Measurements from ENCODE around the gene LRRC23. TPM values are rescaled to one million over a fixed set of nuclear protein-coding genes. Genes with fewer than 3 reads are reported as not detected.
A peak's percentile ranks its signal among the peaks of the same experiment; 100 is the strongest.
"Not testable (repeated sequence)": the region's sequence is repeated elsewhere in the genome, so short reads cannot be mapped to it uniquely, and the experiment has no call there.

The LRRC23 gene
- total RNA-seq (5.7 TPM), polyA plus RNA-seq (ENCODE audit: insufficient read depth in 1 of 8, insufficient read length in 8 of 8, low replicate concordance in 1 of 8) (10 to 100 TPM in 5 of 8 donors, 1 to 10 TPM in 3; 6.8 to 13.7 (median 11.0) TPM)
- long read RNA-seq, donor 1, partial matches to known transcripts: 12 of 15 reads
- long read RNA-seq, donor 1, other reads (novel, unspliced or antisense): 0 of 15 reads
- long read RNA-seq, donor 2: 0 reads
- long read RNA-seq, donor 3, partial matches to known transcripts: 0 of 2 reads
- long read RNA-seq, donor 3, other reads (novel, unspliced or antisense): 0 of 2 reads
- long read RNA-seq, donor 4, partial matches to known transcripts: 0 of 1 reads
- long read RNA-seq, donor 4, other reads (novel, unspliced or antisense): 0 of 1 reads
- long read RNA-seq, donor 5, partial matches to known transcripts: 0 of 7 reads
- long read RNA-seq, donor 5, other reads (novel, unspliced or antisense): 0 of 7 reads
- long read RNA-seq, donor 6, partial matches to known transcripts: 0 of 2 reads
- long read RNA-seq, donor 6, other reads (novel, unspliced or antisense): 0 of 2 reads
- long read RNA-seq, donor 7: 0 reads
- long read RNA-seq, donor 8, partial matches to known transcripts: 0 of 1 reads
- long read RNA-seq, donor 8, other reads (novel, unspliced or antisense): 0 of 1 reads
- long read RNA-seq, donor 9, partial matches to known transcripts: 0 of 1 reads
- long read RNA-seq, donor 9, other reads (novel, unspliced or antisense): 0 of 1 reads
- long read RNA-seq, donor 10: 0 reads
- long read RNA-seq, donor 11, partial matches to known transcripts: 5 of 6 reads
- long read RNA-seq, donor 11, other reads (novel, unspliced or antisense): 0 of 6 reads

DNA sequence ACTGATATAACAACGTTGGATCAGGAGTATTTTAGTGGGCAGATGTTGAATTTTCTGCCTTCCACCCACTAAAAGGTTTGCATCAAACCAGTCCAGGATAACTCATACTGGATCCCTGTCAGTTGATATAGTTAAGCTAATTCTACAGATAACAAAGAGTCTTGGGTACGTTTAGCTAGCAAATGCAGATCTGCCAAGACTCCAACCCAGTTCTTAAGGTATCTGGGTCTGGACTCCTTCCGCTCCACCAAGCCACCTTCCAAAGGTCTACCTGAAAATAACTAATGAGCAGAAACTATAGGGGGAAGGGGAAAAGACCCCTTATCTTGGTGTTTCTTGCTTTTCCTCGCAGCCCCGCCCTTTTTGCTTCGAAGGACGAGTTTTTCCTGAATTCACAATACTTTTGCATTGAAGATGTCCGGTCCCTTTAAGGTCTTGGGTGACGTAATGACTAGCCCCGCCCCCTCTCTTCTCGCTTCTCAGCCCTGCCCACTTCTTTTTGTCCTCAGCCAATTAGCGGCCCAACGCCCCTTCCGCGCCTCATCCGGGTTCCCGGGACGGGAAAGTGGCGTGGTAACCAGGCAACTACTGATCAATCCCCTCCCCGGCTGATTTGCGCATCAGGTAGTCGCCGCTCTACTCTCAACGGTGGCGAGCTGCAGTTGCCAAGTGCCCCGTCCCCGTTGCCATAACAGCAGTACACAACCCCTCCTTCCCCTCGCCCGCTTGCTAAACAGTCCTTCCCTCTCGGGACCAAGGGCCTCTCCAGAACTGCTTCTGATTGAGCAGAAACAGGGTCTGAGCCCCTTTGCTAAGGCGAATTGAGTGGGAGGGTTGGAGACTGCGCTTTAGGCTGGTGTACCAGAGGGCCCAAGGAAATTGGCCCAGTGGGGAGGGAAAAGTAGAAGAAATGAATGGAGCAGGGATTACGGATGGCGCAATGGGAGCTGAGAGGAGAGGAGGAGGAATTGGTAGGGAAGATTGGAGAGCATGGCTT is at the start of gene LRRC23:
LRRC23 (plus strand) TSS at position 543 of the 997 bp plus-strand sequence. CDS start 812 bp downstream, outside the sequence.
- Histone ChIP-seq H3K27ac (ENCODE audit: low read length) (peak within 1 kb of the TSS; percentile 89), H3K27me3 (ENCODE audit: control insufficient read depth, insufficient read depth, low read length) (no peaks in the 10 kb centered on the region), H3K4me3 (ENCODE audit: low read length) (peak within 1 kb of the TSS; percentile 73), H3K9me3 (replicated peaks; ENCODE audit: control insufficient read depth, low read depth, low read length) (no peaks in the 10 kb centered on the region), H3K4me1 (ENCODE audit: control insufficient read depth, insufficient read depth, low read length) (peaks cover 13% of the 10 kb centered on the region), H3K36me3 (ENCODE audit: control insufficient read depth, insufficient read depth, low read length) (peaks cover 6% of the 10 kb centered on the region)
- peak; percentile 99 for DNase-seq
- WGBS (ENCODE audit: insufficient coverage): 1% methylated on average over 25 of the region's 34 CpGs

DNA sequence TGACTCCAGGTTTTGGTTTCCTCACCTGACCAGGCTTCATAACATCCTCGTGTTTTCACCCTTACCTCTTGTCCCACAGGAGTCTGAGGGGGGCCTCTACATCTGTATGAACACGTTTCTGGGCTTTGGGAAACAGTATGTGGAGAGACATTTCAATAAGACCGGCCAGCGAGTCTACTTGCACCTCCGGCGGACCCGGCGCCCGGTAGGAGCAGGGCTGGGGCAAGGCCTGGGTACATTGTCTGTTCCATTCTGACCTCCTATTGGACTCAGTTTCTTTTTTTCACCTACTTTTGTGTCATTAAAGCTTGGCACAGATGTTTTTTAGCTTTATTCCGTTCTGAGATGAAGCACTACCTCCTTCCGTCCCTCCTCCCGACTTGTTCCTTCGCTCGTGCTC is 49.3 kb upstream of the LRRC23 start:
- H3K9me3 ChIP-seq (replicated peaks; ENCODE audit: control insufficient read depth, low read depth, low read length): no peaks in the 10 kb centered on the region
- peaks cover 24% of the 10 kb centered on the region for H3K4me1 ChIP-seq (ENCODE audit: control insufficient read depth, insufficient read depth, low read length)
- H3K36me3 ChIP-seq (ENCODE audit: control insufficient read depth, insufficient read depth, low read length): peaks cover 65% of the 10 kb centered on the region
- WGBS (ENCODE audit: insufficient coverage): 87% methylated on average over 12 of the region's 14 CpGs
- no peak for DNase-seq
- H3K4me3 ChIP-seq (ENCODE audit: low read length): no peak overlapping the region
- H3K27ac ChIP-seq (ENCODE audit: low read length): no peak overlapping the region
- no peaks in the 10 kb centered on the region for H3K27me3 ChIP-seq (ENCODE audit: control insufficient read depth, insufficient read depth, low read length)

- Histone ChIP-seq H3K36me3 (ENCODE audit: control insufficient read depth, insufficient read depth, low read length) (peaks cover 90% of the 10 kb centered on the region), H3K9me3 (replicated peaks; ENCODE audit: control insufficient read depth, low read depth, low read length) (no peaks in the 10 kb centered on the region), H3K27me3 (ENCODE audit: control insufficient read depth, insufficient read depth, low read length) (no peaks in the 10 kb centered on the region), H3K4me3 (ENCODE audit: low read length) (no peak overlapping the region), H3K4me1 (ENCODE audit: control insufficient read depth, insufficient read depth, low read length) (peaks cover 10% of the 10 kb centered on the region), H3K27ac (ENCODE audit: low read length) (peak overlapping the region; percentile 75)
- WGBS (ENCODE audit: insufficient coverage): 100% methylated on average over 1 of the region's 2 CpGs
- peak; percentile 50 for DNase-seq
Measured at GRCh38 chr12:6858799-6859198, 45.8 kb upstream of the LRRC23 start.

DNA sequence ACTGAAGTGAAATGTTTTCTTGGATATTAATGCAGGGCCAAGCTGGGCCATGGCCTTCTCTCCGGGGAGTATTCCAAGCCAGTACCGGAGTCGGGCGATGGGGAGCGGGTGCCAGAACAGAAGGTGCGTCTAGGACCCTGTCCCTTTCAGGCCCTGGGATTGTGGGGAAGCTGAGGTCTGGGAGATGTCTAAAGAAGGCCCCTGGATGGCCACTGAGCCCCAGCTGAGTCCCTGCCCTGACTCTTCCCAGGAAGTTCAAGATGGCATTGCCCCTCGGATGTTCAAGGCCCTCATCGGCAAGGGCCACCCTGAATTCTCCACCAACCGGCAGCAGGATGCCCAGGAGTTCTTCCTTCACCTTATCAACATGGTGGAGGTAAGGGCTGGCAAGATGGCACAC is 44.5 kb upstream of the LRRC23 start:
- H3K27ac ChIP-seq (ENCODE audit: low read length): no peak overlapping the region
- no peak overlapping the region for H3K4me3 ChIP-seq (ENCODE audit: low read length)
- peaks cover 10% of the 10 kb centered on the region for H3K4me1 ChIP-seq (ENCODE audit: control insufficient read depth, insufficient read depth, low read length)
- peaks cover 94% of the 10 kb centered on the region for H3K36me3 ChIP-seq (ENCODE audit: control insufficient read depth, insufficient read depth, low read length)
- H3K9me3 ChIP-seq (replicated peaks; ENCODE audit: control insufficient read depth, low read depth, low read length): no peaks in the 10 kb centered on the region
- no peaks in the 10 kb centered on the region for H3K27me3 ChIP-seq (ENCODE audit: control insufficient read depth, insufficient read depth, low read length)
- WGBS (ENCODE audit: insufficient coverage): 90% methylated on average over 7 of the region's 9 CpGs
- DNase-seq: no peak

- H3K27me3 ChIP-seq (ENCODE audit: control insufficient read depth, insufficient read depth, low read length): no peaks in the 10 kb centered on the region
- H3K36me3 ChIP-seq (ENCODE audit: control insufficient read depth, insufficient read depth, low read length): peaks cover 92% of the 10 kb centered on the region
- no peak overlapping the region for H3K4me3 ChIP-seq (ENCODE audit: low read length)
- H3K27ac ChIP-seq (ENCODE audit: low read length): no peak overlapping the region
- H3K4me1 ChIP-seq (ENCODE audit: control insufficient read depth, insufficient read depth, low read length): peaks cover 11% of the 10 kb centered on the region
- no peaks in the 10 kb centered on the region for H3K9me3 ChIP-seq (replicated peaks; ENCODE audit: control insufficient read depth, low read depth, low read length)
- no peak for DNase-seq
- WGBS (ENCODE audit: insufficient coverage): 97% methylated on average over 7 of the region's 7 CpGs
Measured at GRCh38 chr12:6860942-6861341, 43.7 kb upstream of the LRRC23 start.

DNA sequence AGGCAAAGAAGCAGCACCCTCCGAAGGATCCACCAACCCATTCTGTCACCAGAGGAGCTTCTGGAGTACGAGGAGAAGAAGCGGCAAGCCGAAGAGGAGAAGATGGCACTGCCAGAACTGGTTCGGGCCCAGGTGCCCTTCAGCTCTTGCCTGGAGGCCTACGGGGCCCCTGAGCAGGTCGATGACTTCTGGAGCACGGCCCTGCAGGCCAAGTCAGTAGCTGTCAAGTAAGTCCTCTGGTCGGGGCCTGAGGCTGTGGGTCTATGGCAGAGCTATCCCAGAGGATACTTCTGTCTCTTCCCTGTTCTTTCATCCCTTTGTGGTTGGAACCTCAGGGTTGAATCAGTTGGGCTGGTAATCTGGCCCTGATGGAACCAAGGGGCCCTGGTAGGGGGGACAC is 43.2 kb upstream of the LRRC23 start:
- Histone ChIP-seq H3K9me3 (replicated peaks; ENCODE audit: control insufficient read depth, low read depth, low read length) (no peaks in the 10 kb centered on the region), H3K4me3 (ENCODE audit: low read length) (no peak overlapping the region), H3K27ac (ENCODE audit: low read length) (no peak overlapping the region), H3K27me3 (ENCODE audit: control insufficient read depth, insufficient read depth, low read length) (no peaks in the 10 kb centered on the region), H3K36me3 (ENCODE audit: control insufficient read depth, insufficient read depth, low read length) (peaks cover 92% of the 10 kb centered on the region), H3K4me1 (ENCODE audit: control insufficient read depth, insufficient read depth, low read length) (peaks cover 14% of the 10 kb centered on the region)
- DNase-seq: no peak
- 94% methylated on average over 8 of the region's 9 CpGs for WGBS (ENCODE audit: insufficient coverage)

- Histone ChIP-seq H3K27me3 (ENCODE audit: control insufficient read depth, insufficient read depth, low read length) (no peaks in the 10 kb centered on the region), H3K9me3 (replicated peaks; ENCODE audit: control insufficient read depth, low read depth, low read length) (no peaks in the 10 kb centered on the region), H3K27ac (ENCODE audit: low read length) (no peak overlapping the region), H3K4me3 (ENCODE audit: low read length) (no peak overlapping the region), H3K4me1 (ENCODE audit: control insufficient read depth, insufficient read depth, low read length) (peaks cover 21% of the 10 kb centered on the region), H3K36me3 (ENCODE audit: control insufficient read depth, insufficient read depth, low read length) (peaks cover 78% of the 10 kb centered on the region)
- DNase-seq: no peak
- WGBS (ENCODE audit: insufficient coverage): 89% methylated on average over 11 of the region's 11 CpGs
Measured at GRCh38 chr12:6863033-6863432, 41.6 kb upstream of the LRRC23 start.

DNA sequence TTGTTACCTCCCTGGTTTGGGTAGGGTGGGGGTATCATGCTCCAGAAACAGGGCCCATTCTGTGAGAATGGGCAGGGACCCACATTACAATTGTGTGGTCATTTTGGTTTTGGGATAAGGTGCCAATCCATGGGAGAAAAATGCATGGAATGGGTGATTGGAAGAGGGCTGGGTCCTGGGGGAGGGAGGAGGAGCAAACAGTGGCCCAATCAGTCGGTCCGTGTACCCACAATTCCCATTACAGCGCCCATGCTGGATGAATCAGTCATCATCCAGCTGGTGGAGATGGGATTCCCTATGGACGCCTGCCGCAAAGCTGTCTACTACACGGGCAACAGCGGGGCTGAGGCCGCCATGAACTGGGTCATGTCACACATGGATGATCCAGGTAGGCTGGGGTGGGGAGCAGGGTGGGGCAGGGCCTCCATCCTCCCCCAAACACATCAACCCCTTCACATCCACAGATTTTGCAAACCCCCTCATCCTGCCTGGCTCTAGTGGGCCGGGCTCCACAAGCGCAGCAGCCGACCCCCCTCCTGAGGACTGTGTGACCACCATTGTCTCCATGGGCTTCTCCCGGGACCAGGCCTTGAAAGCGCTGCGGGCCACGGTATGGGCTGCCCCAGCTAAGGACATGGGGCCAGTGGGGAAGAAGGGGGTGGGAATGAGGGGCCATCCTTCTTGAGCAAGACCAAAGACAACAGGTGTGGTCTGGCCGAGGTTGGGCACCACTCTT is 40.9 kb upstream of the LRRC23 start:
- no peak for DNase-seq
- Histone ChIP-seq H3K4me3 (ENCODE audit: low read length) (no peak overlapping the region), H3K9me3 (replicated peaks; ENCODE audit: control insufficient read depth, low read depth, low read length) (no peaks in the 10 kb centered on the region), H3K27ac (ENCODE audit: low read length) (no peak overlapping the region), H3K36me3 (ENCODE audit: control insufficient read depth, insufficient read depth, low read length) (peaks cover 73% of the 10 kb centered on the region), H3K4me1 (ENCODE audit: control insufficient read depth, insufficient read depth, low read length) (peaks cover 23% of the 10 kb centered on the region), H3K27me3 (ENCODE audit: control insufficient read depth, insufficient read depth, low read length) (no peaks in the 10 kb centered on the region)
- 91% methylated on average over 8 of the region's 16 CpGs for WGBS (ENCODE audit: insufficient coverage)

GRCh38 chr12:6865307-6865706 is 39.3 kb upstream of the LRRC23 start:
- not testable (repeated sequence) for H3K4me3 ChIP-seq (ENCODE audit: low read length); H3K27ac ChIP-seq (ENCODE audit: low read length); H3K9me3 ChIP-seq (replicated peaks; ENCODE audit: control insufficient read depth, low read depth, low read length); DNase-seq; H3K27me3 ChIP-seq (ENCODE audit: control insufficient read depth, insufficient read depth, low read length)
- H3K4me1 ChIP-seq (ENCODE audit: control insufficient read depth, insufficient read depth, low read length): peaks cover 30% of the 10 kb centered on the region
- WGBS (ENCODE audit: insufficient coverage): no CpG with 5 or more reads among the region's 5 CpGs
- peaks cover 75% of the 10 kb centered on the region for H3K36me3 ChIP-seq (ENCODE audit: control insufficient read depth, insufficient read depth, low read length)
